HG02884 (cell line): Measurements from ENCODE around the gene UBP1.
"Not testable (repeated sequence)": the region's sequence is repeated elsewhere in the genome, so short reads cannot be mapped to it uniquely, and the experiment has no call there.

Experiments used
- ATAC-seq: cut with Tn5 transposase; IDR thresholded peaks from one replicate; pipeline ENCODE4 v1.9.1; 2021; ENCODE audit warnings: mild to moderate bottlenecking, moderate library complexity; ENCODE audit not compliant: unreplicated experiment

Gene UBP1, protein sequence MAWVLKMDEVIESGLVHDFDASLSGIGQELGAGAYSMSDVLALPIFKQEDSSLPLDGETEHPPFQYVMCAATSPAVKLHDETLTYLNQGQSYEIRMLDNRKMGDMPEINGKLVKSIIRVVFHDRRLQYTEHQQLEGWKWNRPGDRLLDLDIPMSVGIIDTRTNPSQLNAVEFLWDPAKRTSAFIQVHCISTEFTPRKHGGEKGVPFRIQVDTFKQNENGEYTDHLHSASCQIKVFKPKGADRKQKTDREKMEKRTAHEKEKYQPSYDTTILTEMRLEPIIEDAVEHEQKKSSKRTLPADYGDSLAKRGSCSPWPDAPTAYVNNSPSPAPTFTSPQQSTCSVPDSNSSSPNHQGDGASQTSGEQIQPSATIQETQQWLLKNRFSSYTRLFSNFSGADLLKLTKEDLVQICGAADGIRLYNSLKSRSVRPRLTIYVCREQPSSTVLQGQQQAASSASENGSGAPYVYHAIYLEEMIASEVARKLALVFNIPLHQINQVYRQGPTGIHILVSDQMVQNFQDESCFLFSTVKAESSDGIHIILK

DNA sequence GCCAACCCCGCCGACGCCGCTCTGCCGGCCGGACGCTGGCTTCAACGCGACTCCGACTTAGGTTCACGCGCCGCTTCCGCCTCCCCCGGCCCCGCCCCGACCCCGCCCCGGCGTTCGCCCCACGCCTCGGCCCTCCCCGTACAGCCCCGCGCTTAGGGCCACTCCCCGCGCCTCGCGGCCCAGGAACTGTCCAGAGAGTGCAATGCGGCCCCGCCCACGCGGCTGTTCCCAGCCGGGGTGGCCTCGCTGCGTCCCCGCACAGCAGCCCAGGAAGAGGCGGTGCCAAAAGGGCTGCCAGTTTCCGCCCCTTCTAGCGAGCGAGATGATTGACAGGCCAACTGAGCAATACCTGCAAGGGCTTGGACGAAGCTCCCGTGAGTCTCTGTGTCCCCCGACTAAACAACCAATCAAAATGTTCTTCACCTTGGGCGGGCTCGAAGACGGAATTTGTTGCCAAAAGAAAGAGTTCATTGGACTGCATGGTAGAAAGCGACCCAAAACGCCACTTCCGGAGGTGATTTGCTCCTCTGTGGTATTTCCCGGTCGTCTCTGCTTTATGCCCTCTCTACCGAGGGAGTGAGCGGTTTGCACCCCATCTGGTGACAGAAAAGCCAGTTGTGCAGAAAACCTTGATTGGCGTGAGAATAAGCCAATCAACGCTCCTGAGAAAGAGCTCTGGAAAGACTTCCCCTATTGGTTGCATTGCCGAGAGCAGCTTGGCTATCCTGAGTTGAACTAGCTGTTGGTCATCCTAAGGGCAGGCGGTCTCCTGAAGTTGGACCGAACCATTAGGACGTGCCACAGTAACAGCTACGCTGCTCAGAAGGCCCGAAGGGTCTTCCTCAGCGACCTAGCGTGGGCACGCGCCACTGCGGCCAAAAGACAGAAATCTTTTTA lies at the start of gene UBP1:
TSS of gene UBP1 (minus strand) at position 78 of the 897 bp plus-strand sequence. CDS start 557 bp downstream, outside the sequence.
- peak; percentile 84 for ATAC-seq

DNA sequence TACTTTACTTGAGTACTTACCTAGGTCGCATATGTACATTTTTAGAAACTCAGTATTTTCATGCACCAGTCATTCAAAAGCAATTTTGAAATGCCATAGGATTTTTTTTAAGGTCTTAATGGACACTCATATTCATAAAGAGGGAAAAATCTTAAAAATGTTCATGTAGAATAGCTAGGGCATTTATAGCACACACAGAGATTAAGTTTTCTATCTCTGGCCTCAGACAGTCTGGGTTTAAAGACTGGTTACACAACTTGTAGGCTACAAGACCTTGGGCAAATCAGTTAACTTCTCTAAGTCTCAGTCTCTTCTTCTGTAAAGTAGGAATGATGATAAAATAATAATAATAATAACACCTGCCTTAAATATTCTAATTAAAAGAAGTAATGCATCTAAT lies 48.5 kb upstream of the UBP1 start:
- ATAC-seq, result no peak

DNA sequence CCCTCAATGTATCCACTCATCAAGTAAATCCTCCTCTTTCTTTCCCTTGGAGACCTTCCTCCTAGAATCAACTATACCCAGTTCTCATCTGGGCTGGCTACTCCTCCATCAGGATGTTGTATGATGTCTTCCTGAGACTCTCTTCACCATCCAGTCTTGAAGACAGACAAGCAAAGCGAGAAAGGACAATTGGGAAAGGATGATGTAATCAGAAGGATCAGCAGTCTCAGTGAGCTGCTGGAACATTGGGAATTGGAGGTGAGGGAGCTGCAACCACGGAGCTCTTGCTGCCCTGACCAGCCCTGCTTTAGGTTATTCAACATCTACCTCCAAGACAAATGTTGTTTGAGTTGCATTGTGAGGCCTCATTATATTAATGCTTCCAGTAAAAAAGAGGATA lies 48.0 kb upstream of the UBP1 start:
- no peak for ATAC-seq

DNA sequence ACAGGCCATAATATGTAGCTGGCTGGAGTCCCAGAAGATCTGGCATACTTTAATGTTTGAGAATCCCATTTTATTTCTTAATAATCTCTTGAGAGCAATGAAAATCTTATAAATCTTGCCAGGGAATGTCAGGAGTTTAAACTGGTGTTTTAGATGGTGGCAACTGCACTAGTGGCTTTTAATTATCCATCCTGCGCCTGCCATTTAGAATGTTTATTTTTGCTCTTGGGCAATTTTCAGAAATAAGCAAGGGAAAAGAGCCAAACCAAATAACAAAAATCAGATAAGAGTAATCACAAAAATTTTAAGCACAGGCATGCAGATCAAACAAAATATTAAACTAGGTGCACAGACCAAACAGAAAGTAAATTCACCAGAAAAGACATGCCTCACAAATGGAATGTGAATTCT lies 41.9 kb upstream of the UBP1 start:
- ATAC-seq, result no peak

DNA sequence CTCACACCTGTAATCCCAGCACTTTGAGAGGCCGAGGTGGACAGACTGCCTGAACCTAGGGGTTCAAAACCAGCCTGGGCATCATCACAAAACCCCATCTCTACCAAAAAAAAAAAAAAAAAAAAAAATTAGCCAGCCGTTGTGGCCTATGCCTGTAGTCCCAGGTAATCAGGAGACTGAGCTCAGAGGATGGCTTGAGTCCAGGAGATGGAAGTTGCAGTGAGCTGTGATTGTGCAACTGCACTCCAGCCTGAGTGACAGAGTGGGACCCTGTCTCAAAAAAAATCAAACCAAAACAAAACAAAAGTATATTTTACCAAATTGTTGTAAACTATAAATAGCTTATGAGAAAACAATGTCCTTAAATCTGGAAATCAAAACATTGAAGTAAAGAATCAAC lies 34.7 kb upstream of the UBP1 start:
- ATAC-seq, result no peak

DNA sequence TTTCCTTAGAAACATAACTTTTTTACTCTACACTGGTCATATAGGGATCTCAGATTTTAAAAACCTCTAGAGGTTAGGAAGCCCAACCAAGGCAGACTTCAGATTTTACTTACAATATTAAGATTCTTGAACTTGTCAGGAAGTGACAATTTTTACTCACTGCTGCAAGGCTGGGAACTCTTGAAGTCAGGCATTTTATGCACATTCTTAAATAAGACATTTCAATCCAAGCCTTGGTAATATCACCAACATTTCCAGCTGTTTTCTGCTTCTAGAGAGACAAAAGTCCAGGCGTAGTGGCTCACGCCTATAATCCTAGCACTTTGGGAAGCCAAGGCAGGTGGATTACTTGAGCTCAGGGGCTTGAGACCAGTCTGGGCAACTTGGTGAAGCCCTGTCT lies 33.6 kb upstream of the UBP1 start:
- no peak for ATAC-seq

DNA sequence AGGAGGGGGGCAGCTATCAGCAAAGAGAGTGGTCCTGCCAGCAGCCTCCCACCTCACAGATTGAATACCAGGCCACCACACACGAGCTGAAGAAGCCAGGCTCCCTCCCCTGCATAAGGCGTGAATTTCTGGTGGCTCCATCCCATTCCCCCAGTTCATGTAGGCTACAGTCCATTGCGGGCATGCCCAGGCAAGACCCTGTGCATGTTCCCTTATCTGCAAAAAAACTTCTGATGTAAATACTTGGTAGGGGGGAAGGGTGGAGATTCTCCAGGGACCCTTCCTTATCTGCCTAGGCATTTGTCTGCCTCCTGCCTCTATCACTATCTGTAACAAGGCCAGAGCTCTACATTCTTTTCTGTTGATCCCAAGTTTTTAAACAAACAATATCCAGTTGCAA lies 27.6 kb upstream of the UBP1 start:
- no peak for ATAC-seq

DNA sequence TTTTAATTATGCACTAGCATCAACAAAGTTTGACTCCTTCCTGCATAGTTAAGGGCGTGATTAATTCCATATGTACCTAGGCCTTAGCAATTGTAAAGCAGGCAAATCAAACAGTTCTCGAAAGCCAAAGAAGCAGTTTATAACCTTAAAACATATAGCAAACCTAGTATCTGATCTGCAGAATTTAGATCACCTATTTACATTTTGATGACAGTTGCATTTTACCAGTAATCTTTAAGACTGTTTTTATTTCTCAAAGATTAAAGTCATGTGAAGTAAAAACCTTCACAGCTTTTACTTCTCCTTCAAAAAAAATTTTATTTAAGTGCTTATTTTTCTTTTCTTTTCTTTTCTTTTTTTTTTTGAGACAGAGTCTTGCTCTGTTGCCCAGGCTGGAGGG lies 20.9 kb upstream of the UBP1 start:
- no peak for ATAC-seq

DNA sequence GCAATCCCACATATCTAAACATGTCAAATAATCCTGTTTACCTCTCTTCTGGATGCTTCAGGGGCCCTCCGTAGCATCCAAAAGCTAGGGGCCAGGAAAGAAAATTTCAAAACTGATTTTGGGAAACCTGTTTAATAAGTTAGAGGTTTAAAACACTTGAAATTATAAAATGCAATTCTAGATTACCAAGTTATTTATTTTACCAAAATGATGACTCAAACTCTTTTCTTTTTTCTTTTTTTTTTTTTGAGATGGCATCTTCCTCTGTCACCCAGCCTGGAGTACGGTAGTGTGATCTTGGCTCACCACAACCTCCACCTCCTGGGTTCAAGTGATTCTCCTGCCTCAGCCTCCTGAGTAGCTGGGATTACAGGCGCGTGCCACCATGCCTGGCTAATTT lies 19.4 kb upstream of the UBP1 start:
- ATAC-seq, result not testable (repeated sequence)

DNA sequence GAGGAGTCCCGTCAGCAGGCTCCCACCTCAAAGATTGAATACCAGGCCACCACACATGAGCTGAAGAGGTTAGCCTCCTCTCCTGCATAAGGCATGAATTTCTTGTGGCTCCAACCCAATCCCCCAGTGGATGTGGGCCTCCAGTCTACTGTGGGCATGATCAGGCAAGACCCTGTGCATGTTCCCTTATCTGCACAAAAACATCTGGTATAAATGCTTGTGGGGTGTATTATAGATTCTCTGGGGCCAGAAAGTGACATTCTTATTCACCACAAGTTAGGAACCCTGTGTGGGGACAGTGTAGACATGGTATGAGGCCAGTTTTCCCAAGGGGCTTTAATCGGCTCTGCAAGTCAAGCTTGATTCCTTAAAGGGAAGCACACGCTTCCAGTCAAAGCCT lies 18.2 kb upstream of the UBP1 start:
- no peak for ATAC-seq

DNA sequence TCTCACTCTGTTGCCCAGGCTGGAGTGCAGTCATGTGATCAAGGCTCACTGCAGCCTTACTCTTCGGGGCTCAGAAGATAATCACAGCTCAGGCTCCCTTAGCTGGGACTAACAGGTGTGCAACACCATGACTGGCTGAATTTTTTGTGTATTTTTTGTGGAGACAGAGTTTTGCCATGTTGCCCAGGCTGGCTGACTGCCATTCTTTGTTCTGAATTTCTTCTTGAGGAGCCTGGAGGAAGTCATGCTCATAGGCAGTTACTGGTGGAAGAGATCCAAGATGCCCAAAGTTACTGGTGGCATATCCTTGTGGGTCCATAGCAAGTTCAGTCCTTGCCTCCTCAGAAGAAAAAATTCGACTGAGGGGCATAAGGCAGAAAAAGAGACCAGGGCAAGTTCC lies 16.6 kb upstream of the UBP1 start:
- ATAC-seq, result no peak

DNA sequence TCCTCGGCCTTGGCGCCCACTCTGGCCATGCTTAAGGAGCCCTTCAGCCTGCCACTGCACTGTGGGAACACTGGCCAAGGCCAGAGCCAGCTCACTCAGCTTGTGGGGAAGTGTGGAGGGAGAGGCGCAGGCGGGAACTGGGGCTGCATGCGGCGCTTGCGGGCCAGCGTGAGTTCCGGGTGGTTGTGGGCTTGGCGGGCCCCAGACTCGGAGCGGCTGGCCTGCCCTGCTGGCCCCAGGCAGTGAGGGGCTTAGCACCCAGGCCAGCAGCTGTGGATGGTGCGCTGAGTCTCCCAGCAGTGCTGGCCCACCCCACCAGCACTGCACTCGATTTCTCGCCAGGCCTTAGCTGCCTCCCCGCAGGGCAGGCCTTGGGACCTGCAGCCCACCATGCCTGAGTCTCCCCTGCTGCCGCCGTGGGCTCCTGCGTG lies 13.1 kb upstream of the UBP1 start:
- ATAC-seq, result no peak

DNA sequence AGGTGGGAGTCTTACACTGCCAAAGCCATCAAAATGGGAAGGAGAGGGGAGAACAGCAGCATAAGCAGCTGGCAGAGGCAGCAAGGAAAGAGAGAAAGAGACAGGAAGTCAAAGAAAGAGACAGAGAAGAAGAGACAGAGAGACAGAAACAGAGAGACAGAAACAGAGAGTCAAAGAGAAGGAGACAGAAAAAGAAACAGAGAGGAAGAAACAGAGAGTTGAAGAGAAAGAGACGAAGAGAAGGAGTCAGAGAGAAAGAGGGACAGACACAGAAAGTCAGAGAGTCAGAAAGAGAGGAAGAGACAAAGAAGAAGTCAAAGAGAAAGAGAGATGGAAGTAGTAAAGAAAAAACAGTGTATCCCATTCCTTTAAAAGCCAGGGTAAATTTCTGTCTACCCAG lies 11.8 kb upstream of the UBP1 start:
- ATAC-seq, result not testable (repeated sequence)

DNA sequence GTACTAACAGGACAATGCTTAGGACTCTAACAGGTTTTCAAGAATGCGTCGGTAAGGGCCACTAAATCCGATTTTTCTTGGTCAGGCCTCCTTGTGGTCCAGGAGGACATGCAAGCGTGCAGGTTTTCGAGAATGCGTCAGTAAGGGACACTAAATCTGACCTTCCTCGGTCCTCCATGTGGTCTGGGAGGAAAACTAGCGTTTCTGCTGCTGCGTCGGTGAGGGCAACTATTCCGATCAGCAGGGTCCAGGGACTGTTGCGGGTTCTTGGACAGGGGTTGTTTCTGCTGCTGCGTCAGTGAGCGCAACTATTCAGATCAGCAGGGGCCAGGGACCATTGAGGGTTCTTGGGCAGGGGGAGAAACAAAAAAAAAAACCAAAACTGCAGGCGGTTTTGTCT lies 7.8 kb upstream of the UBP1 start:
- no peak for ATAC-seq

DNA sequence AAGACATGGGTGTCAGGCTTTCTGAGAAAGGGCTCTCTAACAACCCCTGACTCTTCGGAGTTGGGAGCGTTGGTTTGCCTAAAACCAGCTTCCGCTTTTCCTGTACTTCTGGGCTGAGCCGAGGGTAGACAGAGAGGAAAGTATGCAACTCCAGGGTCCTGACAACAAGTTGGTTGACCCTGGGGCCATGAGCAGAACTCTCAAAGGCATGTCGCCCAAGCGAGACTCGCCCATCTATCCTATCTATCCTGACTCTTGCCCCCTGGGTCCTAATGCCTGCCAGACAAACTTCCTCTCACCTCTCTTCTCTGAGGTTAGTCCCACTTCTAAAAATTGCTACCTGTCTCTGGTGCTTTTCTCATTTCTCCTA lies 7.0 kb upstream of the UBP1 start:
- not testable (repeated sequence) for ATAC-seq

DNA sequence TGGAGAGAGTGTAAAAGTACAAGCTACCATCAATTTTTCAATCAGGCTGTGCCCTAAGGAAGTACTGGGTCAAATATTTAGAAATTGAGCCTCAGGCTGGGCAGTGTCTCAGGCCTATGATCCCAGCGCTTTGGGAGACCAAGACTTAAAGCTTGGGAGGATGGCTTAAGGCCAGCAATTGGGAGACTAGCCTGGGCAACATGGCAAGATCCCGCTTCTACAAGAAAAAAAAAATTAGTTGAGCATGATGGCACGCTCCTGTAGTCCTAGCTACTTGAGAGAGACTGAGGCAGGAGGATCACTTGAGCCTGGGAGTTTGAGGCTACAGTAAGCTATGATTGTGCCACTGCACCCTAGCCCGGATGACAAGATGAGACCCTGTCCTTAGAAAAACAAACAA lies 2.0 kb upstream of the UBP1 start:
- ATAC-seq, result no peak

DNA sequence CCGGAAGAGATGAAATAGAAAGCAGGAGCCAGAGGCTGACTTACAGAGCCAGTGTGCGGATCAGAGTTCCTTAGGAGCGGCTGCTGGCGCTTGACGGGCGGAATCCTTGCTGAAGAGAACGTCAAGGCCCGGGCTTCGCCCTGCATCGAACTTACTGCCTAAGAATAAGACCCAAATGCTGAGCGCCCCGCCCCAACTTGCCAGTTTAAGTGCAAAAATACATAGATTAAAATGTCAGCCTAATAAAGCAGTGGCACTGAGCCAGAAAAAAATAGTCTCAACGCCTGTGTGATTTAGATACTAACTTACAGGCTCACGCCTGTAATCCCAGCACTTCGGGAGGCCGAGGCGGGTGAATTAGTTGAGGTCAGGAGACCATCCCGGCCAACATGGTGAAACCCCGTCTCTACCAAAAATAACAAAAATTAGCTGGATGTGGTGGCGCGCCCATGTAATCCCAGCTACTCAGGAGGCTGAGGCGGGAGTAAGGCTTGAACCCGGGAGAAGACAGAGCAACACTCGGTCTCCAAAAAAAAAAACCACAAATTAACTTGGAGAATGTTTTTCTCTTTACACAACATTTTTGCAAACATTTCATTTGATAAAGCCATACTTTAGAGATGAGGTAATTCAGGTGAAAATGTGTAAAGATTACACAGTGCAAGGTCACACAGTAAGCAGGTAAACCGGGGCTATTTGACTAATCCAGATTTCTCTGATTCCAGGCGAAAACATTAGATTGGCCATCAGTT lies 1.2 kb upstream of the UBP1 start:
- peak; percentile 0 for ATAC-seq

DNA sequence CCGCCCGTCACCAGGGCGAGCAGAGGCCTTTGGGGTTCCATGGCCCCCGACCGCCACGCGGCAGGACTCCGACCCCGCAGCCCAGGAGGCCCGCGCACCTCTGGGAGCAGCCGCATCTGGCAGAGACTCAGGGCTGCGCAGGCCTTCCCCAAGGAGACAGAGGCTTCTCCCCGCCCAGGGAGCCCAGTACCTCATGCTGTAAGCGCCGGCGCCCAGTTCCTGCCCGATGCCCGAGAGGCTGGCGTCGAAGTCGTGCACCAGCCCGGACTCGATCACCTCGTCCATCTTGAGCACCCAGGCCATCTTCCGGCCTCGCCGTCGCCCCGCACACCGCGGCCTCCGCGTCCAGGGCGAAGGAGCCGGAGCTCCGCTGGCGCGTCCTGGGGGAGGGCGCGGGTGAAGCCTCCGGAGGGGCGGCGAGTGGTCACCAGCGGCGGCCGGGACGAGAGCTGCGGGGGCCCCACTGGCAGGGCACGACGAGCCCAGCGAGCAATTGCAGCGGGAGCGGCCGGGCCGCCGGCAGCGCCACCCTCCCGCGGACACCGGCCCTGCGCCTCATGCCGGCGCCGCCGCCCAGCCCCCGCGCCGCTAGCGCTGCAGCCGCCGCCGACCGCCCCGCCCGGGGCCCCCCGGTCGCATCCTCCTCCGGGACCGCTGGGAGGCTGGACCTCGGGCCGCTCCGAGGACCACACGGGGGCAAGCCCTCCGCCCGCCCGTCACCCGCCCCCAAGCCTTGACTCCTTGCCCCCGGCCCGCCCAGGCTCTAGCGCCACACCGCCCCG lies 468 bp downstream of the UBP1 start:
- ATAC-seq, result peak; percentile 6

DNA sequence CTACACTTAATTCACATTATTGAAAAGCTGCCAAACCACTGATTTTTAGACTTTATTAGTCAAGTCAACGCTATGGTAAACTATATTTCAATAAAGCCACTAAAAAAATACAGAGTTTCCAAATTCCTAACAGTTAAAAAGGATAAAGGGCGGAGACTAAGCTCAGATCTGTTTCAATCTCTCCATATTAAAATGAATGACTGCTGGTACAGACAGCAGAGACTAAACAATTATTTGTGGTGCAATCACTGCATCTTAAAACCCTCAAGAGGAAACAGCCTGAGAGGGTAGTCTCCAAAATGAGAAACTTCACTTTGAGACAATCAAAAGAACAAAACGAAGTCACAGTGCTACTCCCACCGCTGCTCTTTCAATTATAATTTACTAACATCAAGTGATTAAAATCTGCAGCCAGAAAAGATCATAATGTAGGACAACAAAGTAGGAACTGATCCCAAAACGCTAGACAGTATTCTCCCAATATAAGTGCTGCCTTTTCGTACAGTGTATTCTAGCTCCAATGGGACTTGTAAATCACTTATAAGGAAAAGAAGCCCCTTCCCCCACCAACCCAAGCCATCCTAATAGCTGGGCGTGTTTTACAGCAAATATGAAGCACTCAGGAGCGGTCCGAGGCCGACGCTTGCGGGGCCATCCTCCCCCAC lies 1.2 kb downstream of the UBP1 start:
- no peak for ATAC-seq

DNA sequence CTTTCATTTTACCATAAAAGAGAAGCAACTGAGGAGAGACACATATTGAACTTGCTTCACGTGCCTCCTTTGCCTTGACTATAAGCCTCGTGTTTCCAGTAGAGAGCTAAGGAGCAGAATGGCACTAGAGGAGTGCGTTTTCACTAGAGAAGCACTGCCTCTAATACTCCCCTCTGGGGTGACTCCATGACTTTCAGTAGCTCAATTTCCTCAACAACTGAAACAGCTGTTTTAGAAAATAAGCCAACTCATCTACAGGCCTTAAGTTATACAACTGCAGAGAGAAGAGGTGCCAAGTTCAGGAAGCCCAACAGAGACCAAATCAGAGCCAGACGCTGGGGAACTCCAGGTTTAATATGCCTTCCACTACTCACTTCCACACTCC lies 1.9 kb downstream of the UBP1 start:
- no peak for ATAC-seq
